Mesothelial cell of epicardium (in vitro differentiated cells): ENCODE results near the gene TMEM92. TPM values are rescaled to one million over a fixed set of nuclear protein-coding genes. Genes with fewer than 3 reads are reported as not detected.

Source experiments
- DNase-seq, 2 experiments: peaks; one replicate each; pipeline ENCODE4 v3.0.0; 2021; ENCODE audit warnings: low spot score in 2 of 2; ENCODE audit not compliant: unreplicated experiment in 2 of 2
- H3K27ac Mint-ChIP-seq: 2 replicates; pipeline ENCODE4 v1.8.0; 2021; ENCODE audit warnings: mixed read lengths
- H3K27me3 Mint-ChIP-seq: 2 replicates; pipeline ENCODE4 v1.8.0; 2021; ENCODE audit warnings: low read depth, mixed read lengths
- H3K36me3 Mint-ChIP-seq: 2 replicates; pipeline ENCODE4 v1.8.0; 2021; ENCODE audit warnings: mixed read lengths
- H3K4me1 Mint-ChIP-seq: 2 replicates; pipeline ENCODE4 v1.8.0; 2021; ENCODE audit warnings: mixed read lengths
- H3K4me3 Mint-ChIP-seq: 2 replicates; pipeline ENCODE4 v1.8.0; 2021; ENCODE audit warnings: mild to moderate bottlenecking, moderate library complexity, mixed read lengths
- H3K9me3 Mint-ChIP-seq: 2 replicates; pipeline ENCODE4 v1.8.0; 2021; ENCODE audit warnings: mixed read lengths
- CTCF ChIP-seq: fragments of 200-600 bp; sonication (generic); IDR thresholded peaks from one replicate; pipeline ENCODE4 v1.5.0; 2021; ENCODE audit warnings: antibody characterized with exemption; ENCODE audit not compliant: unreplicated experiment
- total RNA-seq: library from RNA; stranded (reverse); gene quantifications from 3 replicates; pipeline ENCODE4 v1.2.1, GENCODE V29; 2021

Gene TMEM92
- total RNA-seq, 1 donor from 2014 or later, result 2.7 TPM

GRCh38 chr17:50263331-50264262 is 10.7 kb upstream of the TMEM92 start:
- Mint-ChIP-seq H3K4me1 (peaks cover 73% of the 10 kb centered on the region), H3K4me3 (peak overlapping the region; percentile 38), H3K36me3 (no peaks in the 10 kb centered on the region), H3K27ac (peak overlapping the region; percentile 86), H3K27me3 (no peaks in the 10 kb centered on the region), H3K9me3 (no peaks in the 10 kb centered on the region)
- TF ChIP-seq CTCF, result no peak
- DNase-seq, result peak in 1 of 2 experiments; percentile 34

DNA sequence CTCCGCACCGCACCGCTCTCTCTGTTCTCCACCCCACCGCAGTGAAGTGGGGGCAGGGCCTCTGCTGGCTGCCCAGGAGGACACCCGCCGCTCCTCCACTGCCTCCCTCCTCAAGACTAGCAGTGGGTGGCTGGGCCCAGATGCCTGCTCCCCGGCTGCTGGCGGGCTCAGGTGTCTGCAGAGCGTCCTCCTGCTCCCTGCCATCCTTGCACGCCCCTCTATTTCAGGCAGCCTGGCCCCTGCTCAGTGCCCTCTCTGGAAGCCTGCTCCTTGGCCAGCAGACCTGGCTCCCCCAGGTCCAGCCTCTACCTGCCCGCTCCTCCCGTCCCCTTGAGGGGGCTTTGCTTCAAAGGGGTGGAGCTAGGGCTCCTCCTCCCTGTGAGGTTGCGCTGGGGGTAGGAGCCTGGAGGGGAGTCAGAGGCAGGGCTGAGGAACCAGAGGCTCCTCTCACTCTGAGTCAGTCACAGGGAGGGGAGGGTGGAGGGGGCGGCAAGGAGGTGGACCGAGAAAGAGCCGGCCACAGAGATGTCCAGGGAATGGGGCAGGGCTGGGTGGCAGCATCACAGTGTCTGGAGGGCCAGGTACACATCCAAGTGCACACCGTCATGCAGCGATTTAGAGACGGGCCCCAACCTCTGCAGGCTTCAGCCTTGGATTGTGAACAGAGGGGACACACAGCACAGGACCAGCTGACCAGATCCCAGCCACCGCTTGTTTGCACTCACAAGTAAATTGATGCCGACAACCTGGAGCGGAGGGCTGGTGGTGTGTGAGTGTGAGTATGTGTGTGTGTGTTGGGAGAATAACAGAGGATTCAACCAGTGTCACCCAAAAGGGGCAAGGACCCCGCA is 9.8 kb upstream of the TMEM92 start:
- peak overlapping the region; percentile 86 for H3K27ac Mint-ChIP-seq
- peak in 1 of 2 experiments; percentile 39 for DNase-seq
- H3K36me3 Mint-ChIP-seq, result no peaks in the 10 kb centered on the region

DNA sequence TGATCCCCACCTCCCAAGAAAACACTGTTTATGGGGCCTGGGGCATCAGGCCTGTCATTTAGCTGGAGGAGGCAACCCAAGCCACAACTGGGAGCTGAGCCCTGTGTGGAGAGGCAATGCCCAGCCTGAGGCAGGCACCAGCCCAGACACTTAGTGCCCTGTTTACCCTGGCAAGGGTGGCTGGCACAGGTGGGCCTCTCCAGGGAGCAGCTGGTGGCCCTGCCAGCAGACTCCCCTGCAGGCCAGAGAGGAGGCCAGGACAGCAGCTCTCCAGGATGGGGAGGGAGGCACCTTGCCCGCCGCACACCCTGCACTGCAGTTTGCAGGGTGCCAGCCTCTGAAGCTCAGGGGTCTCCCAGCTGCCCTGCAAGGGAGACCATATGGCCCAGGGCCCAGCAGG is 9.1 kb upstream of the TMEM92 start:
- H3K4me1 Mint-ChIP-seq, result peaks cover 82% of the 10 kb centered on the region
- TF ChIP-seq CTCF, result no peak
- peak in 1 of 2 experiments; percentile 36 for DNase-seq
- no peaks in the 10 kb centered on the region for H3K27me3 Mint-ChIP-seq
- H3K9me3 Mint-ChIP-seq, result no peaks in the 10 kb centered on the region
- peak overlapping the region; percentile 16 for H3K27ac Mint-ChIP-seq
- no peaks in the 10 kb centered on the region for H3K36me3 Mint-ChIP-seq
- no peak overlapping the region for H3K4me3 Mint-ChIP-seq

More for the DNA sequence above, 9.8 kb upstream of the TMEM92 start:
- Mint-ChIP-seq H3K9me3 (no peaks in the 10 kb centered on the region), H3K4me3 (peak overlapping the region; percentile 38), H3K27me3 (no peaks in the 10 kb centered on the region), H3K4me1 (peaks cover 78% of the 10 kb centered on the region)
- TF ChIP-seq CTCF, result no peak

- H3K4me1 Mint-ChIP-seq, result peaks cover 85% of the 10 kb centered on the region
- peak overlapping the region; percentile 10 for H3K4me3 Mint-ChIP-seq
- no peaks in the 10 kb centered on the region for H3K9me3 Mint-ChIP-seq
- peak overlapping the region; percentile 92 for H3K27ac Mint-ChIP-seq
- no peak for DNase-seq
- no peaks in the 10 kb centered on the region for H3K36me3 Mint-ChIP-seq
- H3K27me3 Mint-ChIP-seq, result no peaks in the 10 kb centered on the region
- TF ChIP-seq CTCF, result no peak
Observed at GRCh38 chr17:50265690-50266315, 8.5 kb upstream of the TMEM92 start.

DNA sequence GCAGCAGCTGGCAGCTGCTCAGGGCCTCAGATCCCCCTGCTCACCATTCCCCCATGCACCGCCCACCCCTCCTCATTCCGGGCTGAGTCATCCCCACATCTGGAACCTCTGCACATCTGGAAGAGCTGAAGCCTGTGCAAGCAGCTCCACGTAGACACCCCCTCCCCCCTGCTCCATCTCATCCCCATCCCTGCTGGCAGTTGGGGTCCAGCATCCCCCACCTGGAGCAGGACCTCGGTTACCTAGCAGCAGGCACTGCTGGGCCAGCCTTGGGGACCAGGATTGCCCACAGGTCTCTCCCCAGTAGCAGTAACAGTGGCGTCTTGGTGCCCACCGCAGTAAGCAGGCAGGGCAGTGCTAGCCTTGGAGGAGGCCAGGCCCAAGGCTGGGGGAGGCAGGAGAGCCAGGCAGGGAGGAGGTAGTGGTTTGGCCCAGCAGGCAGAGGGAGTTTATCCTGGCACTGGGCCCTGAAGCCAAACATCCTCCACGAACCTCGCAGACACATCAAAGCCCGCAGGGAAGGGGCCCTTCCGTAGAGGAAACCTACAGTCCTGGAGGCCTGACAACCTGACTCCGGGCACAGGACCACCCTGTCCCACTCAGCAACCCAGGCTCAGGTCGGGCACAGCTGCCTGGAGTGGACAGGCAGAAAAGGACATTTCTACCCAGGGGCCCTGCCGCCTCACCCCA is 7.7 kb upstream of the TMEM92 start:
- H3K27ac Mint-ChIP-seq, result peak overlapping the region; percentile 92
- peaks cover 86% of the 10 kb centered on the region for H3K4me1 Mint-ChIP-seq

More for the DNA sequence above, 7.7 kb upstream of the TMEM92 start:
- DNase-seq, result peak in 1 of 2 experiments; percentile 64
- H3K27me3 Mint-ChIP-seq, result no peaks in the 10 kb centered on the region
- peak overlapping the region; percentile 10 for H3K4me3 Mint-ChIP-seq
- H3K9me3 Mint-ChIP-seq, result no peaks in the 10 kb centered on the region
- no peak for TF ChIP-seq CTCF
- no peaks in the 10 kb centered on the region for H3K36me3 Mint-ChIP-seq
